ENCODE results near the gene TRAM1L1. TPM values are rescaled to one million over a fixed set of nuclear protein-coding genes. Genes with fewer than 3 reads are reported as not detected.

TRAM1L1 gene
- polyA plus RNA-seq, 3 donors = not detected

DNA sequence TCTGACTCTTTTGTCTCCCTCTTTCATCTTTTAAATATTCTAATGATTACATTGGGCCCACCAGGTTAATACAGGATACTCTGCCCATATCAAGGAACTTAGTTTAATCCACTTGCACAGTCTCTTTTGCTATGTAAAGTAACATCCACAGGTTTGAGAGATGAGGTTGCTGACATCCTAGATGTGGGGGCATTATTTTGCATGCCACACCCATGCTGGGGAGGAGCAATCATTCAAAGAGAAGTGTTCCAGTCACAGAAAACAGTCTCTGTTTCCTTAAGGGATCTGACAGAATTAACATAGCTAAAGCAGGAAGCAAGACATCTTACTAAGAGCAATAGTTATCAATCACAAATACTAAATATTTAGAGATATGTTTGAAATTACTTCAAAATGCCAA is 11.5 kb upstream of the TRAM1L1 start:
- intact Hi-C loops (cut with micrococcal nuclease) = no loop called here
- no peak overlapping the region for H3K4me3 Mint-ChIP-seq
- no peak overlapping the region for H3K27ac Mint-ChIP-seq
- H3K27ac ChIP-seq (ENCODE audit: low read depth in 1 of 2, low read length in 2 of 2) = no peak overlapping the region
- DNase-seq = no peak
- H3K4me1 Mint-ChIP-seq = no peaks in the 10 kb centered on the region
- no peaks in the 10 kb centered on the region for H3K79me2 ChIP-seq (ENCODE audit: insufficient read depth, low read length)
- peaks cover 0 to 4% (median 0%) of the 10 kb centered on the region in 3 donors for H3K27me3 Mint-ChIP-seq (ENCODE audit: low read depth in 3 of 3)
- no peaks in the 10 kb centered on the region for H3K36me3 Mint-ChIP-seq
- H3K9me3 Mint-ChIP-seq = peaks cover 0 to 3% (median under 1%) of the 10 kb centered on the region in 7 donors
- no peak overlapping the region for H3K4me3 ChIP-seq (replicated peaks in 1 of 3; ENCODE audit: low read depth in 2 of 3, low read length in 3 of 3)
- H3K36me3 ChIP-seq (replicated peaks in 1 of 2; ENCODE audit: control insufficient read depth in 1 of 2, insufficient read depth in 2 of 2, low read length in 2 of 2) = no peaks in the 10 kb centered on the region
- H2AFZ ChIP-seq (ENCODE audit: insufficient read depth, low read depth, low read length, poor library complexity, severe bottlenecking) = no peak overlapping the region
- no peak overlapping the region for H3K4me2 ChIP-seq (replicated peaks; ENCODE audit: extremely low read depth, low read length, poor library complexity, severe bottlenecking)
- no peaks in the 10 kb centered on the region for H3K27me3 ChIP-seq (ENCODE audit: control insufficient read depth in 2 of 2, insufficient read depth in 2 of 2, low read length in 2 of 2)
- H3K4me1 ChIP-seq (ENCODE audit: control insufficient read depth in 1 of 2, insufficient read depth in 2 of 2, low read length in 2 of 2) = no peaks in the 10 kb centered on the region
- H3K9me3 ChIP-seq (replicated peaks in 1 of 2; ENCODE audit: control insufficient read depth in 1 of 2, insufficient read depth in 1 of 2, low read length in 2 of 2) = no peaks in the 10 kb centered on the region
- TF ChIP-seq, protein P1, sequence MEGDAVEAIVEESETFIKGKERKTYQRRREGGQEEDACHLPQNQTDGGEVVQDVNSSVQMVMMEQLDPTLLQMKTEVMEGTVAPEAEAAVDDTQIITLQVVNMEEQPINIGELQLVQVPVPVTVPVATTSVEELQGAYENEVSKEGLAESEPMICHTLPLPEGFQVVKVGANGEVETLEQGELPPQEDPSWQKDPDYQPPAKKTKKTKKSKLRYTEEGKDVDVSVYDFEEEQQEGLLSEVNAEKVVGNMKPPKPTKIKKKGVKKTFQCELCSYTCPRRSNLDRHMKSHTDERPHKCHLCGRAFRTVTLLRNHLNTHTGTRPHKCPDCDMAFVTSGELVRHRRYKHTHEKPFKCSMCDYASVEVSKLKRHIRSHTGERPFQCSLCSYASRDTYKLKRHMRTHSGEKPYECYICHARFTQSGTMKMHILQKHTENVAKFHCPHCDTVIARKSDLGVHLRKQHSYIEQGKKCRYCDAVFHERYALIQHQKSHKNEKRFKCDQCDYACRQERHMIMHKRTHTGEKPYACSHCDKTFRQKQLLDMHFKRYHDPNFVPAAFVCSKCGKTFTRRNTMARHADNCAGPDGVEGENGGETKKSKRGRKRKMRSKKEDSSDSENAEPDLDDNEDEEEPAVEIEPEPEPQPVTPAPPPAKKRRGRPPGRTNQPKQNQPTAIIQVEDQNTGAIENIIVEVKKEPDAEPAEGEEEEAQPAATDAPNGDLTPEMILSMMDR (IDR thresholded peaks at IDR 0.05) = no peak
- no peaks in the 10 kb centered on the region for H4K20me1 ChIP-seq (ENCODE audit: insufficient read depth, low read length)
- H3K9ac ChIP-seq (ENCODE audit: insufficient read depth, low read length, poor library complexity, severe bottlenecking) = no peak overlapping the region

DNA sequence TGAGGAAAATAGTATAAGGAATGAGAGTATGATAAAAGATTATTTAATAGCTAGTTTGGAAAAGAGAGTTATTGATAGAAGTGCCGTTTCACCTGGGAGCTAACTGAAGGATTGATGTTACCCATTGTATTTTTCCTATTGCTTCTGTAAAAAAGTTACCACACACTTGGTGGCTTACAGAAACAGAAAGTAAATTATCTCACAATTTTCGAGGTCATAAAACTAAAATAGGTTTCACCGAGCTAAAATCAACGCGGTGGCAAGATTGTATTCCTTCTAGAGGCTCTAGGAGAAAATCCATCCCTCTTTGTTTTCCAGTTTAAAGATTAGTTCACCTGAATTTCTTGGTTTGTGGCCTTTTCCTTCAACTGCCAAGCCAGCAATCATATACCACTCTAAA is 11.1 kb upstream of the TRAM1L1 start:
- TF ChIP-seq, protein P1 (IDR thresholded peaks at IDR 0.05) = no peak
- Histone ChIP-seq H4K20me1 (ENCODE audit: insufficient read depth, low read length) (no peaks in the 10 kb centered on the region), H3K27me3 (ENCODE audit: control insufficient read depth in 2 of 2, insufficient read depth in 2 of 2, low read length in 2 of 2) (no peaks in the 10 kb centered on the region), H3K36me3 (replicated peaks in 1 of 2; ENCODE audit: control insufficient read depth in 1 of 2, insufficient read depth in 2 of 2, low read length in 2 of 2) (no peaks in the 10 kb centered on the region), H3K4me1 (ENCODE audit: control insufficient read depth in 1 of 2, insufficient read depth in 2 of 2, low read length in 2 of 2) (no peaks in the 10 kb centered on the region), H3K9ac (ENCODE audit: insufficient read depth, low read length, poor library complexity, severe bottlenecking) (no peak overlapping the region), H3K4me2 (replicated peaks; ENCODE audit: extremely low read depth, low read length, poor library complexity, severe bottlenecking) (no peak overlapping the region), H2AFZ (ENCODE audit: insufficient read depth, low read depth, low read length, poor library complexity, severe bottlenecking) (no peak overlapping the region), H3K27ac (ENCODE audit: low read depth in 1 of 2, low read length in 2 of 2) (no peak overlapping the region), H3K79me2 (ENCODE audit: insufficient read depth, low read length) (no peaks in the 10 kb centered on the region), H3K4me3 (replicated peaks in 1 of 3; ENCODE audit: low read depth in 2 of 3, low read length in 3 of 3) (no peak overlapping the region), H3K9me3 (replicated peaks in 1 of 2; ENCODE audit: control insufficient read depth in 1 of 2, insufficient read depth in 1 of 2, low read length in 2 of 2) (no peaks in the 10 kb centered on the region)
- Mint-ChIP-seq H3K4me3 (no peak overlapping the region), H3K36me3 (no peaks in the 10 kb centered on the region), H3K27ac (no peak overlapping the region), H3K4me1 (no peaks in the 10 kb centered on the region), H3K9me3 (peaks cover 0 to 3% (median 0%) of the 10 kb centered on the region in 7 donors), H3K27me3 (ENCODE audit: low read depth in 3 of 3) (peaks cover 0 to 4% (median 0%) of the 10 kb centered on the region in 3 donors)
- WGBS (ENCODE audit: insufficient coverage) = 85% methylated on average over 4 of the region's 5 CpGs
- intact Hi-C loops (cut with micrococcal nuclease) = no loop called here
- no peak for DNase-seq

Measured in CD14-positive monocyte (primary cell).